Astrocyte of the cerebellum (primary cell): ENCODE results near the gene MFSD6.
"Not testable (repeated sequence)": the region's sequence is repeated elsewhere in the genome, so short reads cannot be mapped to it uniquely, and the experiment has no call there.

Experiments used
- DNase-seq: peaks from one replicate; pipeline ENCODE4 v3.0.0-alpha.2; 2011; ENCODE audit warnings: low read depth
- H3K4me3 ChIP-seq: 2 replicates; pipeline ENCODE4 v1.5.1; 2011; ENCODE audit warnings: mild to moderate bottlenecking, low read depth, low read length, moderate library complexity
- CTCF ChIP-seq: IDR thresholded peaks from 2 replicates; pipeline ENCODE4 v1.5.1; 2012; ENCODE audit warnings: low read length, low read depth, moderate library complexity, mild to moderate bottlenecking; ENCODE audit errors: missing control alignments
- in situ Hi-C: cut with HindIII; loops from 2 replicates; pipeline ENCODE4 v1.10.0; 2017; ENCODE audit warnings: low sequenced_read_pairs

Gene MFSD6

DNA sequence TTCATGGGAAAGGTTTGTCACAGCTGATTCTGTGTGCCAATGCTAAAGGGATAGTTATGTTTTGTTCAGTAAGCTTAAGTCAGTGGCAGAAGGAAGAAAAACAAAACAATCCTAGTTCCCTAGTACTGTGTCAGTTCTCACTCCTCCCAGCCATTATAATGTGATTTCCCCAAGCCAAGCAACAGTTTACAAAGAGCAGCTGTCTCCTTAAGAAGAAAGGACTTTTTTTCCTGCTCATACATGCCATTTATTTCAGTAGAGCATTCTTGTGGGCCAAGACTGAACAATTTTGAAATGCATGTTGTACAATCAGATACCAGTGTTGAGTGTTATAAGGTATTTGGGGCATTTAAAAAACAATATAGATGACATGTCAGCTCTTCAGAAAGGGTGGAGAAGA, 74.3 kb downstream of the MFSD6 start:
- H3K4me3 ChIP-seq = no peak overlapping the region
- no peak for TF ChIP-seq CTCF
- DNase-seq = no peak
- in situ Hi-C loops = no loop called here

DNA sequence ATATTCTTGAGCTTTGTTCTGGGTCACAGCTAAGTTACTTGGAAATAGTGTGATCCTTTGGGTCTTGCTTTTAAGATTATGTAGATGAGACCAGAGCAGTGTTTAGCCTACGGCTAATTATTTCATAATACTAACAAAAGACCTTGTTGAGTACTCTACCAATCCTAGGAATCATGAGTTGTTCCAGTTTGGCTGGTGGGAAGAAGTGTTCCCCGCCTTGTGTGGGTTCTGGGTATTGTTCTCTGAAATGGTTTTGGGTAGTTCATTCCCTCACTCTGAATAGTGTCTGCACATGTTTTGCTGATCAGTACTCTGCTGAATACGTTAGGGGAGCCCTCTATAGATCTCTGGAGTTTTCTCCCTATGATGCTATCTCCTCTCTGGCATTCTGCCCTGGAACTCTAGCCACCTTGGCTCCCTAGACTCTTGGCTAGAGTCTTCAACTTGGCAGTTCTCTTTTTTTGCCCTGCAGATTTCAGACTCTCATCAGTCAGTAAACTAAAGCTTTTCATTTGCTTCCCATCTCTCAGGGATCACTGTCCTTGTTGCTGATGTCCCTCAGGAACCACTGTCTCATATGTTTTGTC, 78.0 kb downstream of the MFSD6 start:
- in situ Hi-C loops = no loop called here
- no peak for TF ChIP-seq CTCF
- H3K4me3 ChIP-seq = no peak overlapping the region
- DNase-seq = no peak

DNA sequence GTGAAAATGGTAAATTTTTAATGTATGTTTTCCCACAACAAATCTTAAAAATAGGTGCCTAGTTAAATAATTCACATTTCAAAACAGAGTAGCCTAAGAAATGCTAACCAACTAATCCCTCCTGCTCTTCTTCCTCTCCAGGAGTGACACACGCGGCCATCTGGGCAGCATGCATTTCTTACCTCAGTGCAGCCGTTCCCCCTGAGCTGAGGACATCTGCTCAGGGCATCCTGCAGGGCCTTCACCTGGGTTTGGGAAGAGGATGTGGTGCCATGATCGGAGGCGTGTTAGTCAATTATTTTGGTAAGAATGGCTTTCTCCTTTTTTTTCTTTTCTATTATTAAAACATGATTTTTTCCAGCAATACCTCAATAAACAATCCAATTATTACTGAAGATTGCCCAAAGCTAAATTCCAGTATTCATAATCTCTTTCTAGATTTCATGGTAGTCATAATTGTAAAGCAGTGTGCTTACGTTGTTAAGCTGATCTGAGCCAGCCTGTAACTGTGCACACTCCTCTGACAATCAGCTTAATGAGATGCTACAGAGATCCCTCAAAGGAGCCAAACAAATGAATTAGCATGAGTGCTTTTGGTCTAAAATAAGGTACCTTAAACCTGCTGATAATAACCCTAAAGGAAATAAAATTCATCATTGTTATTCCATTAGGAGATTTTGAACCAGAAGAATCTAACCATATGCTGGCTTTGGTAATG, 80.5 kb downstream of the MFSD6 start:
- no peak overlapping the region for H3K4me3 ChIP-seq
- in situ Hi-C loops = no loop called here
- TF ChIP-seq CTCF = no peak
- DNase-seq = no peak

GRCh38 chr2:190489475-190489874, 81.3 kb downstream of the MFSD6 start:
- no peak for TF ChIP-seq CTCF
- no peak overlapping the region for H3K4me3 ChIP-seq
- no peak for DNase-seq
- in situ Hi-C loops = no loop called here

- in situ Hi-C loops = no loop called here
- H3K4me3 ChIP-seq = no peak overlapping the region
- DNase-seq = no peak
- no peak for TF ChIP-seq CTCF
Observed at GRCh38 chr2:190490502-190490901, 82.3 kb downstream of the MFSD6 start.

DNA sequence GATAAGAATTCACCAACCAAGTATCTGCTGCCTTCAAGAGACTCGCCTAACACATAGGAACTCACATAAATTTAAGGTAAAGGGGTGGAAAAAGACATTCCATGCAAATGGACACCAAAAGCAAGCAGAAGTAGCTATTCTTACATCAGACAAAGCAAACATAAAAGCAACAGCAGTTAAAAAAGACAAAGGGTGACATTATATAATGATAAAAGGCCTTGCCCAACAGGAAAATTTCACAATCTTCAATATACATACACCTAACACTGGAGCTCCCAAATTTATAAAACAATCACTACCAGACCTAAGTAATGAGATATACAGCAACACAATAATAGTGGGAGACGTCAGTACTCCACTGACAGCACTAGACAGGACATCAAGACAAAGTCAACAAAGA, 84.9 kb downstream of the MFSD6 start:
- DNase-seq = no peak
- H3K4me3 ChIP-seq = no peak overlapping the region
- in situ Hi-C loops = no loop called here
- no peak for TF ChIP-seq CTCF

DNA sequence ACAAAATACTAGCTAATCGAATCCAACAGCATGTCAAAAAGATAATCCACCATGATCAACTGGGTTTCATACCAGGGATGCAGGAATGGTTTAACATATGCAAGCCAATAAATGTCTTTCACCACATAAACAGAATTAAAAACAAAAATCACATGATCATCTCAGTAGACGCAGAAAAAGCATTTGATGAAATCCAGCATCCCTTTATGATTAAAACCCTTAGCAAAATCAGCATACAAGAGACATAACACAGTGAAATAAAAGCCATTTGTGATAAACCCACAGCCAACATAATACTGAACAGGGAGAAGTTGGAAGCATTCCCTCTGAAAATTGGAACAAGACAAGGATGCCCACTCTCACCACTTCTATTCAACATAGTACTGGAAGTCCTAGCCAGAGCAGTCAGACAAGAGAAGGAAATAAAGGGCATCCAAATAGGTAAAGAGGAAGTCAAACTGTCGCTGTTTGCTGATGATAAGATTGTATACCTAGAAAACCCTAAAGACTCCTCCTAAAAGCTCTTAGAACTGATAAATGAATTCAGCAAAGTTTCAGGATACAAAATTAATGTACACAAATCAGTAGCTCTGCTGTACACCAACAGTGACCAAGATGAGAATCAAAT, 86.6 kb downstream of the MFSD6 start:
- H3K4me3 ChIP-seq, DNase-seq, in situ Hi-C loops: not testable (repeated sequence)
